ENCODE data around the gene LAIR1.
"Not testable (repeated sequence)": the region's sequence is repeated elsewhere in the genome, so short reads cannot be mapped to it uniquely, and the experiment has no call there.

The LAIR1 gene

DNA sequence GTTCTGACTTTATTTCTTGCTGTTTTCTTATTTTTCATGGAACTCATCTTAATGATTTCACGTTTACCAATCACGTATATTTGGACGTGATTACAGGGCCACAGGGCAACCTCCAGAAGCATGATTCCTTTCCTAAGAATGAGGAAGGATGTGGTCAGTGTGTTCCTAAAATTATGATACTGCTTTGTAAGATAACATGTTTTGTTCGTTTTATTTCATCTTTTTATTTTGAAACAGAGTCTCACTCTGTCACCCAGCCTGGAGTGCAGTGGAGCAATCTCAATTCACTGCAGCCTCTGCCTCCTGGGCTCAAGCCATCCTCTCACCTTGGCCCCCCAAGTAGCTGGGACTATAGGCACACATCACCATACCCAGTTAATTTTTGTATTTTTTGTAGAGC, 24.8 kb upstream of the LAIR1 start:
- TF ChIP-seq ZFX (IDR thresholded peaks at IDR 0.05), result no peak
- TF ChIP-seq, protein P1, sequence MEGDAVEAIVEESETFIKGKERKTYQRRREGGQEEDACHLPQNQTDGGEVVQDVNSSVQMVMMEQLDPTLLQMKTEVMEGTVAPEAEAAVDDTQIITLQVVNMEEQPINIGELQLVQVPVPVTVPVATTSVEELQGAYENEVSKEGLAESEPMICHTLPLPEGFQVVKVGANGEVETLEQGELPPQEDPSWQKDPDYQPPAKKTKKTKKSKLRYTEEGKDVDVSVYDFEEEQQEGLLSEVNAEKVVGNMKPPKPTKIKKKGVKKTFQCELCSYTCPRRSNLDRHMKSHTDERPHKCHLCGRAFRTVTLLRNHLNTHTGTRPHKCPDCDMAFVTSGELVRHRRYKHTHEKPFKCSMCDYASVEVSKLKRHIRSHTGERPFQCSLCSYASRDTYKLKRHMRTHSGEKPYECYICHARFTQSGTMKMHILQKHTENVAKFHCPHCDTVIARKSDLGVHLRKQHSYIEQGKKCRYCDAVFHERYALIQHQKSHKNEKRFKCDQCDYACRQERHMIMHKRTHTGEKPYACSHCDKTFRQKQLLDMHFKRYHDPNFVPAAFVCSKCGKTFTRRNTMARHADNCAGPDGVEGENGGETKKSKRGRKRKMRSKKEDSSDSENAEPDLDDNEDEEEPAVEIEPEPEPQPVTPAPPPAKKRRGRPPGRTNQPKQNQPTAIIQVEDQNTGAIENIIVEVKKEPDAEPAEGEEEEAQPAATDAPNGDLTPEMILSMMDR (conservative IDR thresholded peaks at IDR 0.05), result no peak
- no peak overlapping the region for H3K27ac ChIP-seq

DNA sequence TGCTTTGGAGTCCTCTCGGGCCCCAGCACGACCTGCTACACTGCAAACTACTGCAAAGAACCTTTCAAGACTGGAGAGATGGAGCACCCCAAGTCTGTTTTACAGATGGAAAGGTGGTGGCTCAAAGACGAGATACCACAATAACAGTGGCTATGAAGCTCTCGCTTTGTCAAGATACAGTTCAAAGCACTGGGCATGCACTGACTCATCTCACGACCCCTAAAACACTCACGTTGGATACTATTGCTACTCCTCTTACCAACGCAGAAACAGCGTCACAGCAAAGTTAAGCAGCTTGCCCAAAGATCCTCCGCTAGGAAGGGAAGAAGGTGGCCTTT, 24.0 kb upstream of the LAIR1 start:
- no peak overlapping the region for H3K27ac ChIP-seq
- TF ChIP-seq, protein P1 (conservative IDR thresholded peaks at IDR 0.05), result no peak
- TF ChIP-seq ZFX (IDR thresholded peaks at IDR 0.05), result no peak

DNA sequence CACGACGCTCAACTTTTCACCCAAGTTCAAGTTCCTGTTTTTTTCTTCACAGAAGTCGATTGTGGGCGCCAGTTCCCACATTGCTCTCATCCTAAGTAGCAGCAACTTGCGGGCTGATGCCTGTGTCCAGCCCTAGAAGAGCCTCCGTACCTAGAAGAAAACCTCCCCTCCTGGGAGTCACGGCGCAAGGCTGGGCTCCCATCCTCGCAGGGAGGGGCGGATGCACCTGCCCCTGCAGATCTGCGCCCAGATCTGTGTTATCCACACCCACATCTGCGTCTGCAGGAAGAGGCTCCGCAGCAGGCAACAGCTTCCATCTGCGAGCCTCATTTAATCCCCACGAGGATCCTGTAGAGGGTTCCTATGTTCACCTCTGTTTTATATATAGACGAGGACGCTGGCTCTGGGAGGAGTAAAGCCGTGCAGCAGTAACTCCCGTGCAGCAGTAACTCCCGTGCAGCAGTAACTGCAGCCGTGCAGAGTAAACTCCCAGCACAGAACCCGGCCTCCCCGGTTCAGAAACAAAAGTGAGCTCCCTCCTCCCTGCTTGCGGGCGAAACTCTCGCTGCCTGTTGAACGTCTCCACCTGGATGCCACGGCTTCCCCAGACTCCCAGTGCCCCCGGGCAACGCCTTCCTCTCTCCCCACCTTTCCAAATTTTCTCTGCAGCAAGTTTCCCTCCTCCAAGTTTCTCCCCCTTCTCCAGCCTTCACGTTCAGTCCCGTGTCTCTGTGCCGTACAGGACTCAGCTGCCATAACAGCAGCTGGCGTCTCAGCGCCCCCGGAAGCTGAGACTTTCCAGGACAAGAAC, 23.5 kb upstream of the LAIR1 start:
- H3K27ac ChIP-seq, result no peak overlapping the region

DNA sequence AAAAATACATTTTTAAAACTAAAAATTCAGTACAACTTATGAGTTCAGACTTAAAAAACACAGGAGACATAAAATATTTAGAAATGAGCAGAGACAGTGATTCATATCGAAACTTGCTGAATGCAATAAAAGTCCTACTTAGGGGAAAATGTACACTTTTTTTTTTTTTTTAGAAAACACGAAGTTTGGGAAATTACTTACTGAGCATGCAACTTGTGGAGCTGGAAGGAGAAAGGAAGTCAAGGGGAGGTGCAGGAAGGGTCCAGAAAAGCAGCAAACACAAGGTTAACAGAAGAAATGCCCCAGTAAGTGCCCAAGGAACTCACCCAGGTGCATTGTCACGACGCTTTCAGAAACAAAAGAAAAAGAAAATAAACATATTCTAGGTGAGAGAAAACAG, 18.6 kb upstream of the LAIR1 start:
- no peak overlapping the region for H3K27ac ChIP-seq
- TF ChIP-seq, protein P1 (conservative IDR thresholded peaks at IDR 0.05), result no peak
- no peak for TF ChIP-seq ZFX (IDR thresholded peaks at IDR 0.05)

More for the DNA sequence above, 23.5 kb upstream of the LAIR1 start:
- TF ChIP-seq ZFX (IDR thresholded peaks at IDR 0.05), result no peak
- TF ChIP-seq, protein P1 (conservative IDR thresholded peaks at IDR 0.05), result no peak

DNA sequence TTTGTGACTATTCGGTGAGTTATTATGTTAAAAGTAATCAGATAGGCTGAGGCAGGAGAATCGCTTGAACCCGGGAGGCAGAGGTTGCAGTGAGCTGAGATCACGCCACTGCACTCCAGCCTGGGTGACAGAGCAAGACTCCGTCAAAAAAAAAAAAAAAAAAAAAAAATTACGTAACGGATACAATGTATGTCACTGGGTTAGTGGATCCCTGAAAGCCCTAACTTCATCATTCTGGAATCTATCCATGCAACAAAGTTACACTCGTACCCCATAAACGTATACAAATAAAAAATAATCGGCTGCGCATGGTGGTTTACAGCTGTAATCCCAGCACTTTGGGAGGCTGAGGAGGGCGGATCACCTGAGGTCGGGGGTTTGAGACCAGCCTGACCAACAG, 17.3 kb upstream of the LAIR1 start:
- not testable (repeated sequence) for H3K27ac ChIP-seq

DNA sequence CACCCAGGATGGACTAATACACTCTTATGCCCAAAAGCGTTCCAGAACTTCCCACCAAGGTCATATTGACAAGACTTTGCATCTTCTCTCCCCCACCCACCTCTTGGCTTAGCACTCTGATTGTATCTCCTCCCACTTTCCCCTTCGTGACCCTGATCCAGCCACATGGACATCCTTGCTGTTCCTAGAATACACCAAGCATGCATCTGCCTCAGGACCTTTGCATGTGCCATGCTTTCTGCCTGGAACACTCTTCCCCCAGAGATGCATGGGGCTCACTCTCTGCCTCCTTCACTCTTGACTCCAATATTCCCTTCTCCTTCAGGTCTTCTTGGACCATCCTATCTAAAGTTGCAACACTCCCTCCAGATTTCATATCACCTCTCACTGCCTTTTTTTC, 16.2 kb upstream of the LAIR1 start:
- H3K27ac ChIP-seq, result no peak overlapping the region
- no peak for TF ChIP-seq ZFX (IDR thresholded peaks at IDR 0.05)
- TF ChIP-seq, protein P1 (conservative IDR thresholded peaks at IDR 0.05), result no peak

DNA sequence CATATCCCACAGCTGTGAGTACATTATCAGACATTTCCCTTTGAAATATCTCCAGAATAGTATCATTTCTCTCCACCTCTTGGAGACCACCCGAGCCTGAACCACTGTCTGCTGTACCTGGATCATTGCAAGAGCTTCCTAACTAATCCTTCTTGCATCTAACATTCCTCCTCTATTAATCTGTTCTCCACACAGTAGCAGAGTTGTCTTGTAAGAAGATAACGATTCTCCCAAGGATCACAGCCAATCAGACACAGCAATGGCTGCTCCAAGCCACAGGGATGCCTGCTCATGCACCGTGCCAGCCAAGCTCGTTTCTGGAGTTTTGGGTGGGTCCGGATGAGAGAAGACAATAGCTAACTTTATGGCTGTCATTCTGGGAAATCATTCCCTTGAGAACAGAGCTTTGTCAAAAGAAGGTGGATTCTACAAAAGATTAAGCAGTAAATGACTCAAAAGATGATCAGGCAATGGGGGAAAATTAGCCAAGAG, 14.5 kb upstream of the LAIR1 start:
- no peak for TF ChIP-seq ZFX (IDR thresholded peaks at IDR 0.05)
- TF ChIP-seq, protein P1 (conservative IDR thresholded peaks at IDR 0.05), result no peak
- no peak overlapping the region for H3K27ac ChIP-seq
